ENCODE results near the gene MARS2.
"Not testable (repeated sequence)": the region's sequence is repeated elsewhere in the genome, so short reads cannot be mapped to it uniquely, and the experiment has no call there.

The MARS2 gene

DNA sequence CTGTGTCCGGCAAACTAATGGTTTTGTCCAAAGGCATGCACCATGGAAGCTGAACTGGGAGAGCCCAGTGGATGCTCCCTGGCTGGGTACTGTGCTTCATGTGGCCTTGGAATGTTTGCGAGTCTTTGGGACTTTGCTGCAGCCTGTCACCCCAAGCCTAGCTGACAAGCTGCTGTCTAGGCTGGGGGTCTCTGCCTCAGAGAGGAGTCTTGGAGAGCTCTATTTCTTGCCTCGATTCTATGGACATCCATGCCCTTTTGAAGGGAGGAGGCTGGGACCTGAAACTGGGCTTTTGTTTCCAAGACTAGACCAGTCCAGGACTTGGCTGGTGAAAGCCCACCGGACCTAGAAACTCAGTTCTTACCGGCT, 1.7 kb downstream of the MARS2 start:
- no peak for DNase-seq (ENCODE audit: low read depth in 2 of 2)

DNA sequence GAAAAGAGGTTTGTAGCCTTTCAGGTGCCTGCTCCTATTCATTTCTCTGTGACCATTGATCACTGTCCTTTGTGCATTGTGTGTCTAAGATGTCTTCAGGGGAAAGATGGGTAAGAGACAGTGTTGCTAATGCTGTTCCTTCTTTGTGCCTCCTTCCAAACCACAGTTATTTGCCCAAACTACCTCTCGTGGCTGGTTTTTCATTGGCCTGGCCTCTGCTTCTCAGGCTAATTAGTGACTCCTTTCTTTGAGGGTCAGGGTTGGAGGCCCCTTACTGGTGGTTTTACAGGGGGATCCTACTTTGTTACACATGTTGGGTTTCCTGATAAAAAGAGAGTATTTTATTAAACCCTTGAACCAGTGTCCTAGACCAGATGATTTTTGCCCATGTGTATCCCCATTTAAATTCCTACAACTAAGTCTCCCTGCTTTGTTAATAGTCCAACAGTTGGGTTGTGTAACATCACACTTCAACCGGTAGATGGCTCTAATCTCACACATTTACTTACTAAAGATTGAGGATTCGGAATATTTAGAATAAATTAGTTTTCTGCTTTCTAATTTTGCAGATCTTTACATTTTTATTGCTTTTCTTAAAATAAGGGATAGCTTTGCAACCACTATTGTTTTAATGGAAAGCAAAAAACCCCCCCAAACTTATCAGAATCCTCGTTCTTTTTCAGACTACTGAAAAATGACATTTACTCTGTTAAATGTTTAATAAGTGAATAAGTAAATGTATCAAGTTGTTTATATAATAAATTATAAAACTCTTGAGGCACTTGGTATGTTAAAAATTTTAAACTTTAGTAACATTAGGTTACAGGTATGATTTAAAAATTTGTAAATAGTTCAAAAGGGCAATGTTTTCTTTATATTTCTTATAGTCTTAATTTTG, 2.4 kb downstream of the MARS2 start:
- no peak for DNase-seq (ENCODE audit: low read depth in 2 of 2)

DNA sequence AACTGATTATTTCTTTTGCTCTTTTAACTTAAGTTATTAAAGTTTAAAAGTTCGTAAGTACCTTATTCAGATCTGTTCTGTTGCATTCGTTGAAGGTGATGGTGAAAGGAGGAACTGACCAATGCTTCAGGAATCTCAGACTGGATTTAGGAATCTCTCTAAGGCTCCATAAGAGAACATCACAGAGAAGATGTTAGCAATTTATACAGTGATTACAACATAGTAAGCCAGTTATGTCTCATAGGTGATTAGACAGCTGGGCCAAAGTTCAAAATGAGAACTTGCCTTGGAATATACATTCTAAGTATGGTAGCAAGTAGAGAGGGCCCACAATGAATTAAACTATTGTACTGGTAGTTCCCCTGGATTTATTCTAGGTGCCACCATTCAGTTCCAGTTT, 3.2 kb downstream of the MARS2 start:
- DNase-seq (ENCODE audit: low read depth in 2 of 2) = no peak

DNA sequence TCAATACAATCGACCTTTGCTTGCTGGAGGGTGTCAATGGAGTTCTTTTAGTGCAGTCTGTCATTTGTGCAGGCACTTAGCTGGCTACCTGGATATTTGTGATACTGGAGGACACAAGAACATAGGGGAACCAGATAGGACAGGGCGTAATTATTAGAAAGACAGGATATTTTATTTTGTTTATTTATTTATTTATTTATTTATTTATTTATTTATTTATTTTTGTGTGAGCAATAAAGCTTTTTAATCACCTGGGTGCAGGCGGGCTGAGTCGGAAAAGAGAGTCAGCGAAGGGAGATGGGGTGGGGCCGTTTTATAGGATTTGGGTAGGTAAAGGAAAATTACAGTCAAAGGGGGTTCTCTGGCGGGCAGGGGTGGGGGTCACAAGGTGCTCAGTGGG, 4.0 kb downstream of the MARS2 start:
- DNase-seq (ENCODE audit: low read depth in 2 of 2) = not testable (repeated sequence)

DNA sequence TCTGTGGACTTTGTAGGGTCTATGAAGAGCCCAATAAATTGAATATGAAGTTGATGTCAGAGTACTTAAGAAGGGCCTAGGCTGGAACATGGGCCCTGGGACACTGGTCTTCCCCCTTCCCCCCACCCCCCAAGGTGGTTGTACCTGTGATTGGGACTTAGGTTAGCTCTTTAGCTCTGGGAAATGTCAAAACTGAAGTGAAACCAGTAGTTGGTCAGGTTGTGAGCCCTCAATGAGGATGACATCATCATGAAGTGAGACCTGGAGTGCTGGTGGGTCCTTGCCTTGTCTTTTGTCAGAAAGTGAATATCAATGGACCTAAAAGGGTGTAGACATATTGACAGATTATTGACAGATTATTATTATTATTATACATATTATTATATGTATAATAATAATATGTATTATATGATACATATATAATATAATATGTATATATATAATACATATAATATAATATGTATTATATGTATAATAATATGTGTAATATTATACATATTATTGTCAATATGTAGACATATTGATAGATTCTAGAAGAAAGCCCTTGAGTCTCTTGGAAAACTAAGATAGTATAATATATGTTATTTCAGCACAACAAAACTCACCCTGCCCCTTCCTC, 5.4 kb downstream of the MARS2 start:
- DNase-seq (ENCODE audit: low read depth in 2 of 2) = no peak

DNA sequence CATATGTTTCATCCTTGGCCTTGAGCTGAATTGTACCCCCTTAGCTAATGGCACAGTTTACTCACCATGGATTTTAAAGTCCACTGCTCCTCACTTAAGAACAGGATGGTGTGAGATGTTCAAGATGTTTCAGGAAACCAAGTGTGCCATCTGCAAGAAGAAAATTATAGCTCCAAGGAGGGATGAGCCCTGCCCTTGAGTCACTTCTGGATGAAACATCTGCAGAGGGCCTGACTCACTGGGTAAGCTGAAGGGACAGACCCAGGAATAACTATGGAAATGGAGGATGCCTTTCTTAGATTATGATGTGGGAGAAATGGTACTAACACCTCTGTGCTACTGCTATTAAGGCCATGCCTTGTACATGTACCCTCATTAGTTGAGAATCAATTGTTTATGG, 6.4 kb downstream of the MARS2 start:
- DNase-seq (ENCODE audit: low read depth in 2 of 2) = no peak

DNA sequence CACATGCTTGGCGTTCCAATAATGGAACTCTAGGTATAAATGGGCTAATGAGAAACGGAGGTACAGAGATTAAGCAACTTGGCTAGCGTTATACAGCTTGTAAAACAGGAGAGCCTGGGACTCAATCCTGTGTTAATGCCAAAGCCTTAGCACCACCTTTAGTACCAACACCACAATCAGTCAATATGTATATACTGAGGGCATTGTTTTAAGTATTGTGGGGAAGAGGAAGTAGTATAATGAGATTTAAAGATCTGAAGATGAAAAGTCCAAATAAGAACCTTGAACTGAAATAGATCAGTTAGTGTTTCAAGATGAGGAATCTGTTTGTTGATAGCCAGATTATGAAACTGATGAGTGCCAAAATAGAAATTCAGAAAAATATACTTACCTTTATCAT, 8.1 kb downstream of the MARS2 start:
- DNase-seq (ENCODE audit: low read depth in 2 of 2) = no peak

DNA sequence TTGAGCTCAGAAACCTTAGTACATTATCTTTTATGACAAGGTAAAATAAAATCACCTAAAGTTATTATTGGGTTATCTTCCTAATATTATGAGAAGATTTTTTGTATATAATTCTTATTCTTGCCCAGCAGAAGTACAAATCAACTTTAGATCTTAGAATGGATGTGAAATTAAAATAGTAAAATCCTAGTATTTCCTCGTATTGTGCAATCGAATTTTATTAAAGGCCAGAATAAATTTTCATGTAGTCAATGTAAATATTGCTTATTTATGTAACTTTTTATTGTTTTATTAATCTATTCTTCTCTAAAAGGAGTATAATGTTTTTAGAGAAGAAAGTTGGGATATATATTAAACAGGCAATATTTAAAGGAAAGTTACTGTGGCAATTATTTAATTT, 12.7 kb downstream of the MARS2 start:
- DNase-seq (ENCODE audit: low read depth in 2 of 2) = no peak

DNA sequence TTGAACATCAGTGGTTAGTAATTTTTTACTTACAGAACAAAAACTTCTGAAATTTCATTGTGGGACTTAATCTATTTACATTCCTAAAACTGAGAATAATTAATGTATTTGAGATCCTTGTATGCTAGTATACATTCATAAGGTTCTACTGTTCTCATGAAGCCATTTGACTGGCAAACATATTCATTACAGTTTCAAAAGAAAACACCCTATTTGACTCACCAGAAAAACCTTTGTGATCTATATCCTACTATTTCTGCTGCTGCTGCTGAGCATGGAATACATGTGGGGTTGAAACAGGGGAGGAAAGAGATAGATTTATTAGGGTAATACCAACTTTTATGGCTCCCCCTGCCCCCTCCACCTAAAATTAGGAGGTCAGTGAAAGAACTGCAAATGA, 21.8 kb downstream of the MARS2 start:
- no peak for DNase-seq (ENCODE audit: low read depth in 2 of 2)

DNA sequence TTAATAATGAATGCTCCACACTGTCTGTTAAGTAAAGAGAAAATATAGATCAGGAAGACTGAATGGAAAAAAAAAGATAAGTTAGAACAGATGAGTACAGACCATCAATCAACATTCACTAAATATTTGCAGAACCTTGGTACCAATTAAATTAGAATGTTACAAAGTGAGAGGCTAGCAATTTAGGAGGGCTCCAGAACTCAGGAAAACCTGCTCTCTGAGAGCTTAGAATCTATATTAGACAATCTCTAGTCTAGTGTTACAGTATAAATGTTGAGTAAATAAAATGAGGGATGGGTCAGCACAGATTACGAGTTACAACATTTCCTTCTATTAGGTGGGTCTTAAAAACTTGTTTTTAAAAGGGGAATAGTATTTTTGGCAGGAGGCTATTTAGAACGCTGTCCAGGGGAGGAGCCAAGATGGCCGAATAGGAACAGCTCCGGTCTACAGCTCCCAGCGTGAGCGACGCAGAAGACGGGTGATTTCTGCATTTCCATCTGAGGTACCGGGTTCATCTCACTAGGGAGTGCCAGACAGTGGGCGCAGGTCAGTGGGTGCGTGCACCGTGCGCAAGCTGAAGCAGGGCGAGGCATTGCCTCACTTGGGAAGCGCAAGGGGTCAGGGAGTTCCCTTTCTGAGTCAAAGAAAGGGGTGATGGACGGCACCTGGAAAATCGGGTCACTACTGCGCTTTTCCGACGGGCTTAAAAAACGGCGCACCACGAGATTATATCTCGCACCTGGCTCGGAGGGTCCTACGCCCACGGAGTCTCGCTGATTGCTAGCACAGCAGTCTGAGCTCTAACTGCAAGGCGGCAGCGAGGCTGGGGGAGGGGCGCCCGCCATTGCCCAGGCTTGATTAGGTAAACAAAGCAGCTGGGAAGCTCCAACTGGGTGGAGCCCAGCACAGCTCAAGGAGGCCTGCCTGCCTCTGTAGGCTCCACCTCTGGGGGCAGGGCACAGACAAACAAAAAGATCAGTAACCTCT, 23.7 kb downstream of the MARS2 start:
- not testable (repeated sequence) for DNase-seq (ENCODE audit: low read depth in 2 of 2)

DNA sequence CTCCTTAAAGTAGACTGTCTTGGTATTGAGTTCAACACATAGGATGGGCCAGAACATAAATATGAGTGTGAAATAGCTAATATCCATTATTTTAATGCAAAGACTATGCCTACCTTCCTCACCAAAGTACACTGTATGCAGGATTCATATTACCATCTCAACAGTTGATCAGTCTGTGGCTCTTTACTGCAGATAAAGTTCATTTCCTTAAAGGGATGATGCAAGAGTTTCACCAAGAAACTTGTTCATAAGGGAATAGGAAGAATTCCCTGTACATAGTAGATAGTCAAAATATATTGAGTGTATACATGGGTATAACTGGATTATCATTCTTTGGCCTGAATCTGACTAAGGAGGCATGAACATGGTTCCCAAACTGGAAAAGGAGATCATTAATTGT, 35.0 kb downstream of the MARS2 start:
- no peak for DNase-seq (ENCODE audit: low read depth in 2 of 2)

Measured in stimulated activated CD8-positive, alpha-beta memory T cell treated with anti-CD3 and anti-CD28 coated beads, Interleukin-15, amount 100 ng/mL, for 4 hours (primary cell).